Measurements from ENCODE around the gene C9orf85.
"Not testable (repeated sequence)": the region's sequence is repeated elsewhere in the genome, so short reads cannot be mapped to it uniquely, and the experiment has no call there.

- not testable (repeated sequence) for TF ChIP-seq CTCF (IDR thresholded peaks at IDR 0.05); ELK1 (IDR thresholded peaks at IDR 0.05; ENCODE audit: low read depth, low read length); ZFP36 (IDR thresholded peaks at IDR 0.05; ENCODE audit: borderline replicate concordance, partially characterized antibody); POLR2A (IDR thresholded peaks at IDR 0.05; ENCODE audit: low read length); EP300 (IDR thresholded peaks at IDR 0.05)
Measured at GRCh38 chr9:71898756-71899155, 12.7 kb upstream of the C9orf85 start.
